Memory B cell (primary cell): ENCODE data around the gene HYI.
"Not testable (repeated sequence)": the region's sequence is repeated elsewhere in the genome, so short reads cannot be mapped to it uniquely, and the experiment has no call there.

ENCODE experiments used
- ATAC-seq: fragments of 150-1000 bp; cut with Tn5 transposase; 2 replicates; pipeline ENCODE4 v1.10.0; 2021; ENCODE audit warnings: low read depth, mild to moderate bottlenecking, moderate library complexity
- DNase-seq, 2 donors: peaks; one replicate each; pipeline ENCODE4 v3.0.0; 2022; ENCODE audit warnings: low spot score in 2 of 2
- H3K27ac Mint-ChIP-seq: one replicate; pipeline ENCODE4 v1.8.0; 2022; ENCODE audit warnings: mild to moderate bottlenecking, moderate library complexity, mixed read lengths
- H3K27me3 Mint-ChIP-seq: one replicate; pipeline ENCODE4 v1.8.0; 2022; ENCODE audit warnings: mixed read lengths
- H3K36me3 Mint-ChIP-seq: one replicate; pipeline ENCODE4 v1.8.0; 2022; ENCODE audit warnings: mild to moderate bottlenecking, mixed read lengths
- H3K4me1 Mint-ChIP-seq: one replicate; pipeline ENCODE4 v1.8.0; 2022; ENCODE audit warnings: mixed read lengths
- H3K4me3 Mint-ChIP-seq: one replicate; pipeline ENCODE4 v1.8.0; 2022; ENCODE audit warnings: mild to moderate bottlenecking, moderate library complexity, mixed read lengths
- H3K9me3 Mint-ChIP-seq: one replicate; pipeline ENCODE4 v1.8.0; 2022; ENCODE audit warnings: mixed read lengths

HYI gene, protein sequence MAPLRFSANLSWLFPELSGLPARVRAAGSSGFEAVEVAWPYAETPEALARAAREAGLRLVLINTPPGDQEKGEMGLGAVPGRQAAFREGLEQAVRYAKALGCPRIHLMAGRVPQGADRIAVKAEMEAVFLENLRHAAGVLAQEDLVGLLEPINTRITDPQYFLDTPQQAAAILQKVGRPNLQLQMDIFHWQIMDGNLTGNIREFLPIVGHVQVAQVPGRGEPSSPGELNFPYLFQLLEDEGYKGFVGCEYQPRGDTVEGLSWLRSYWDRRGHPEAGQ

DNA sequence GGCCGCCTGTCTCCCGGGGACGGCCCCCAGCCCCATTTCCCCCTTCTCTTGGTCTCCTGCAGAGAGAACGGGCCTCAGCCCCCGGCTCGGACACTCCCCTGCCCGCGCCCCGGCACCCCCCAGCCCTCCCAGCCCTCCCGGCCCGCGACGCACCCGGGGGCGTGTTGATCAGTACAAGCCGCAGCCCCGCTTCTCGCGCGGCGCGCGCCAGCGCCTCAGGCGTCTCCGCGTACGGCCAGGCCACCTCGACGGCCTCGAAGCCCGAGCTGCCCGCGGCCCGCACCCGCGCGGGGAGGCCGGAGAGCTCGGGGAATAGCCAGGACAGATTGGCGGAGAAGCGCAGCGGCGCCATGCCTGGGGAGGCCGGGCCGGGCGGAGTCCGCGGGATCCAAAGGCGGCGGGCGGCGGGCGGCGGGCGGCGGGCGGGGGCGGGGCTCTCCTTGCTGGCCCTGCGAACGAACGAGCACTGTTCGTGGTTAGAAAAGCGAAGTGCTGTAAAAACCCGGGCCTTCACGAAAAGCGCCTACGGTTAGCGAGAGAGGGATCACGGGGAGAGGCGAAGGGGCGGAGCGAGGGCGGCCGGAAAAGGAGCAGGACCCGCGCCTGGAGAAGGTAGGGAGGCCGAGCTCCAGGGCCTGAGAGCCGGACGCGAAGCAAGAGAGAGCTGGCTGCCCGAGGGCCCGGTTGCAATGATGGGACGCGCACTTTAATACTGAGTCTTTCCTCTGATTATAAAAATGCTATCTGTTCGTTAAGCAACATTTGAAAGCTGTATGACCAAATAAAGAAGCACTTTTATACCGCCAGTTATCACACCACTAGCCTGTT is at the start of gene HYI:
HYI (minus strand) TSS at position 490 of the 828 bp plus-strand sequence; CDS start at position 352, 138 bp downstream.
- H3K9me3 Mint-ChIP-seq = no peaks in the 10 kb centered on the region
- H3K36me3 Mint-ChIP-seq = peaks cover 7% of the 10 kb centered on the region
- H3K27ac Mint-ChIP-seq = peak within 1 kb of the TSS; percentile 86
- H3K4me1 Mint-ChIP-seq = peaks cover 16% of the 10 kb centered on the region
- H3K4me3 Mint-ChIP-seq = peak within 1 kb of the TSS; percentile 92
- DNase-seq (peak; percentile 41 to 51), ATAC-seq (peak; percentile 70)
- H3K27me3 Mint-ChIP-seq = peaks cover 3% of the 10 kb centered on the region

DNA sequence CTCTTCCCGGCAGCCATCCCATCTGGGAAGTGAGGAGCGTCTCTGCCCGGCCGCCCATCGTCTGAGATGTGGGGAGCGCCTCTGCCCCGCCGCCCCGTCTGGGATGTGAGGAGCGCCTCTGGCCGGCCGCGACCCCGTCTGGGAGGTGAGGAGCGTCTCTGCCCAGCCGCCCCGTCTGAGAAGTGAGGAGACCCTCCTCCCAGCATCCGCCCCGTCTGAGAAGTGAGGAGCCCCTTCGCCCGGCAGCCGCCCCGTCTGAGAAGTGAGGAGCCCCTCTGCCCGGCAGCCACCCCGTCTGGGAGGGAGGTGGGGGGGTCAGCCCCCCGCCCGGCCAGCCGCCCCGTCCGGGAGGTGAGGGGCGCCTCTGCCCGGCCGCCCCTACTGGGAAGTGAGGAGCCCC is 48.1 kb upstream of the HYI start:
- H3K4me3 Mint-ChIP-seq, H3K9me3 Mint-ChIP-seq, H3K4me1 Mint-ChIP-seq, ATAC-seq, DNase-seq, H3K36me3 Mint-ChIP-seq, H3K27ac Mint-ChIP-seq: not testable (repeated sequence)
- H3K27me3 Mint-ChIP-seq = peaks cover 14% of the 10 kb centered on the region

DNA sequence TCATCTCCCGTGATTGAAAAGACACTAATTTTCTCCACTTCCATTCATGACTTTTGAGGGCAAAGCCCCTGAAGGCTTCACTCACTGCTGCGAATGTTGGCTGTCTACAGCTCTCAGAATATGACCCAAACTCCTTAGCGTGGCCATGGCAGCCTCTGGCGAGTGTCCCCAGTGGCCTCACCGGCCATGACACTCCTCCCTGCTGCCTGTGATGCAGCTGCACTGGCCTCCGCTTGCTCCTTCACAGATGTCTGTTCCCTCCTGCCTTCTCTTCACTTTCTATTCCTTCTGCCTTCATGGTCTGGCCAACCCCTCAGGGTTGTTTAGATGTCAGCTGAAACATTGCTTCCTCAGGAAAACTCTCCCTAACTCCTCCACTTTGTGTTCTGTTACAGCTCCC is 46.2 kb upstream of the HYI start:
- no peak overlapping the region for H3K27ac Mint-ChIP-seq
- no peak overlapping the region for H3K4me3 Mint-ChIP-seq
- H3K36me3 Mint-ChIP-seq = no peaks in the 10 kb centered on the region
- no peaks in the 10 kb centered on the region for H3K4me1 Mint-ChIP-seq
- DNase-seq (no peak), ATAC-seq (no peak)
- H3K9me3 Mint-ChIP-seq = no peaks in the 10 kb centered on the region
- H3K27me3 Mint-ChIP-seq = peaks cover 11% of the 10 kb centered on the region

DNA sequence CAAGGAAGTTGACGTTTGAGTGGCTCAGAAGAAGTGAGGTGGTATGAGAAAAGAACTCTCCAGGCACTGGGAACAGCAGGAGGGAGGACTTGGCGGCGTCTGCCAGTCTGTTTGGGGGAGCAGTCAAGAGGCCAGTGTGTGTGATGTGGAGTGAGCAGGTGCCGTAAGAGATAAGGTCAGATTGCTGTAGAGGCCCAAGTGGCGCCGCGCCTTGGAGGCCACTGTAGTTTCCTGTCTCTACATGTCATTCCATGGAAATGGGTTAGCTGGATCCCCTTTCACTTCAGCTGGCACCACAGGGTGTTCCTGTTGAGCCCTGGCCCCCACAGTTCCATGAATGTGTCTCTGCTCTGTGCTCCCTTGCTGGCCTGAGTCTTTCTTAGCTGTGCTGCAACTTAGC is 41.5 kb upstream of the HYI start:
- Mint-ChIP-seq H3K27ac (no peak overlapping the region), H3K4me3 (no peak overlapping the region), H3K9me3 (peaks cover 8% of the 10 kb centered on the region), H3K4me1 (no peaks in the 10 kb centered on the region), H3K36me3 (peaks cover under 1% of the 10 kb centered on the region), H3K27me3 (peaks cover 11% of the 10 kb centered on the region)
- DNase-seq (no peak), ATAC-seq (no peak)

- no peaks in the 10 kb centered on the region for H3K4me1 Mint-ChIP-seq
- H3K27ac Mint-ChIP-seq = no peak overlapping the region
- DNase-seq = no peak
- H3K9me3 Mint-ChIP-seq = peaks cover 16% of the 10 kb centered on the region
- H3K27me3 Mint-ChIP-seq = peaks cover 6% of the 10 kb centered on the region
- no peak overlapping the region for H3K4me3 Mint-ChIP-seq
- peaks cover 2% of the 10 kb centered on the region for H3K36me3 Mint-ChIP-seq
- ATAC-seq = no peak
Measured at GRCh38 chr1:43493661-43494450, 40.1 kb upstream of the HYI start.

- Mint-ChIP-seq H3K27ac (no peak overlapping the region), H3K36me3 (peaks cover 2% of the 10 kb centered on the region), H3K4me3 (no peak overlapping the region), H3K9me3 (peaks cover 20% of the 10 kb centered on the region), H3K4me1 (no peaks in the 10 kb centered on the region), H3K27me3 (peaks cover 6% of the 10 kb centered on the region)
- no peak for DNase-seq
- no peak for ATAC-seq
Measured at GRCh38 chr1:43492826-43493225, 39.1 kb upstream of the HYI start.

GRCh38 chr1:43491061-43491460 is 37.3 kb upstream of the HYI start:
- H3K27ac Mint-ChIP-seq = no peak overlapping the region
- H3K27me3 Mint-ChIP-seq = peaks cover 8% of the 10 kb centered on the region
- peaks cover 24% of the 10 kb centered on the region for H3K9me3 Mint-ChIP-seq
- H3K36me3 Mint-ChIP-seq = peaks cover 2% of the 10 kb centered on the region
- ATAC-seq = no peak
- no peak overlapping the region for H3K4me3 Mint-ChIP-seq
- DNase-seq = no peak
- H3K4me1 Mint-ChIP-seq = no peaks in the 10 kb centered on the region

GRCh38 chr1:43488165-43488564 is 34.4 kb upstream of the HYI start:
- no peak overlapping the region for H3K4me3 Mint-ChIP-seq
- DNase-seq (no peak), ATAC-seq (no peak)
- H3K36me3 Mint-ChIP-seq = peaks cover 2% of the 10 kb centered on the region
- H3K27me3 Mint-ChIP-seq = peaks cover 7% of the 10 kb centered on the region
- H3K27ac Mint-ChIP-seq = no peak overlapping the region
- H3K9me3 Mint-ChIP-seq = peaks cover 24% of the 10 kb centered on the region
- no peaks in the 10 kb centered on the region for H3K4me1 Mint-ChIP-seq

- H3K36me3 Mint-ChIP-seq = no peaks in the 10 kb centered on the region
- H3K9me3 Mint-ChIP-seq = peaks cover 10% of the 10 kb centered on the region
- H3K4me3 Mint-ChIP-seq = no peak overlapping the region
- ATAC-seq (no peak), DNase-seq (no peak)
- H3K4me1 Mint-ChIP-seq = no peaks in the 10 kb centered on the region
- peaks cover 8% of the 10 kb centered on the region for H3K27me3 Mint-ChIP-seq
- no peak overlapping the region for H3K27ac Mint-ChIP-seq
Measured at GRCh38 chr1:43484367-43484766, 30.6 kb upstream of the HYI start.

GRCh38 chr1:43482215-43482614 is 28.5 kb upstream of the HYI start:
- DNase-seq = no peak
- no peak for ATAC-seq
- peaks cover 2% of the 10 kb centered on the region for H3K9me3 Mint-ChIP-seq
- no peak overlapping the region for H3K27ac Mint-ChIP-seq
- H3K4me1 Mint-ChIP-seq = no peaks in the 10 kb centered on the region
- no peak overlapping the region for H3K4me3 Mint-ChIP-seq
- H3K27me3 Mint-ChIP-seq = peaks cover 12% of the 10 kb centered on the region
- H3K36me3 Mint-ChIP-seq = no peaks in the 10 kb centered on the region

DNA sequence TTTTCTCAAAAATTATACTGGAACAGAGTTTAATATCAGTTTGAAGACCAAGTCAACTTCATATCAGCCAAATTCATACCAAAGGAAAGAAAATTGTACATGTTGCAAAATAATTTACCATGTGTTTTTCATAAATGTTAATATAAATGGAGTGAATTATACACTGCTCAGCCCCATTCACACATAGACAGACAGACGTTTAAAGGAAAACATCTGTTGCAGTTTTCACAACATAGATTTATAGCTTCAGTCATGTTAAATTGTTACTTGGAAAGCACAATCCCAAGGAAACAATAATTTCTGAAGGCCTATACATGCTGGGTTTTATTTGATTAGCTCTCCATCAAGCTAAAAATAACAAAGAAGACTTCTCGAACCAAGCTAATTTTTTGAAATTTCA is 27.8 kb upstream of the HYI start:
- no peaks in the 10 kb centered on the region for H3K36me3 Mint-ChIP-seq
- H3K27ac Mint-ChIP-seq = no peak overlapping the region
- no peak overlapping the region for H3K4me3 Mint-ChIP-seq
- H3K9me3 Mint-ChIP-seq = no peaks in the 10 kb centered on the region
- peaks cover 12% of the 10 kb centered on the region for H3K27me3 Mint-ChIP-seq
- no peaks in the 10 kb centered on the region for H3K4me1 Mint-ChIP-seq
- no peak for DNase-seq
- no peak for ATAC-seq

- no peak for DNase-seq
- Mint-ChIP-seq H3K27me3 (peaks cover 9% of the 10 kb centered on the region), H3K4me1 (no peaks in the 10 kb centered on the region), H3K36me3 (no peaks in the 10 kb centered on the region), H3K27ac (no peak overlapping the region), H3K4me3 (no peak overlapping the region), H3K9me3 (no peaks in the 10 kb centered on the region)
- ATAC-seq = no peak
Measured at GRCh38 chr1:43479414-43479813, 25.7 kb upstream of the HYI start.

DNA sequence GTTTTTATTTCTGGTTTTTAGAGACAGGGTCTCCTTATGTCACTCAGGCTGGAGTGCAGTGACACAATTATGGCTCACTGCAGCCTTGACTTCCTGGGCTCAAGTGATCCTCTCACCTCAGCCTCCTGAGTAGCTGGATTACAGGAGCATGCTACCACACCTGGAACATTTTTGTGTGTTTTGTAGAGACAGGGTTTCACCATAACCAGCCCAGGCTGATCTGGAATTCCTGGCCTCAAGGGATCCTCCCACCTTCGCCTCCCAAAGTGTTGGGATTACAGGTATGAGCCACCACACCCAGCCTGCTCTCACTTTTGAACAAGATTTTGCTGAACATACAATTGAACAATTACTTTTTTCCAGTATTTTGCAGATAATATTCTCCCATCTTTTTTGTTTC is 24.0 kb upstream of the HYI start:
- DNase-seq = no peak
- Mint-ChIP-seq H3K36me3 (no peaks in the 10 kb centered on the region), H3K9me3 (no peaks in the 10 kb centered on the region), H3K4me1 (peaks cover 3% of the 10 kb centered on the region), H3K27me3 (peaks cover 9% of the 10 kb centered on the region), H3K4me3 (no peak overlapping the region), H3K27ac (no peak overlapping the region)
- no peak for ATAC-seq
